Measurements from ENCODE around the gene ASGR2. TPM values are rescaled to one million over a fixed set of nuclear protein-coding genes. Genes with fewer than 3 reads are reported as not detected.

Gene ASGR2
- total and polyA plus RNA-seq, 2 of the 13 experiments (the other 11 are each of a cell fraction or from before 2014, with no cell fraction given) = 320 to 754 TPM

DNA sequence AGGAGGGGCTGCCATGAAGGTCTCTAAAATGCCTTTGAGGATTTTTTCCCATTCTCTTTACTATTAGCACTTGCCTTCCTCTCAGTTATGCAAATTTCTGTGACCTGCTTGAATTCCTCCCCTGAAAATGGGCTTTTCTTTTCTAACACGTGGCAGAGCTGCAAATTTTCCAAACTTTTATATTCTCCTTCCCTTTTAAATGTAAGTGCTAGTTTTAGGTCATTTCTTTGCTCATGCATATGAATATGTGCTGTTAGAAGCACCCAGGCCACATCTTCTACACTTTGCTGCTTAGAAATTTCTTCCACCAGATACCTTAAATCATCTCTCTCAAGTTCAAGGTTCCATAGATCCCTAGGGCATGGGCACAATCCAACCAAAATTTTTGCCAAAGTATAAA is 46.4 kb downstream of the ASGR2 start:
- BruUV-seq (replicated peaks) = no TSS peak
- intact Hi-C loops (cut with micrococcal nuclease; ENCODE audit: unreplicated experiment) = no loop called here
- peaks cover 11% of the 10 kb centered on the region for H3K9me3 ChIP-seq (ENCODE audit: low read length)
- FAIRE-seq (no peak), DNase-seq (ENCODE audit: low spot score) (no peak), ATAC-seq (no peak)
- WGBS (ENCODE audit: low lambda C conversion rate) = 0% methylated on average over 1 of the region's 1 CpG
- no peaks in the 10 kb centered on the region for H3K36me3 ChIP-seq (replicated peaks in 1 of 2; ENCODE audit: control insufficient read depth in 1 of 2, insufficient read depth in 2 of 2, low read length in 2 of 2)
- CTCF ChIA-PET (ENCODE audit: low intra/inter-chr PET ratio, low total read pairs) = no interaction called here
- no peaks in the 10 kb centered on the region for H3K4me1 ChIP-seq (ENCODE audit: insufficient read depth, low read length)
- H3K27me3 ChIP-seq (ENCODE audit: control insufficient read depth in 1 of 2, insufficient read depth in 2 of 2, low read length in 2 of 2) = peaks cover 0 to 9% of the 10 kb centered on the region in 2 experiments; a peak in 1 of 5 replicates
- no peak overlapping the region for H3K27ac ChIP-seq (ENCODE audit: extremely low read length, insufficient read depth, low read length)
- H2AFZ ChIP-seq (ENCODE audit: low read length) = no peak overlapping the region
- no peaks in the 10 kb centered on the region for H4K20me1 ChIP-seq (ENCODE audit: insufficient read depth, low read length)
- H3K9ac ChIP-seq (ENCODE audit: insufficient read depth, low read depth, low read length) = no peak overlapping the region
- no peak overlapping the region for H3K4me2 ChIP-seq (ENCODE audit: low read depth, low read length)
- no peaks in the 10 kb centered on the region for H3K79me2 ChIP-seq (ENCODE audit: insufficient read depth, low read length)
- POLR2A ChIA-PET = no interaction called here
- in situ Hi-C loops (cut with HindIII; ENCODE audit: extremely low pct_ligation_motif_present, low pct_unique_long_range_greater_than_20kb) = no loop called here
- H3K4me3 ChIP-seq (replicated peaks in 1 of 3; ENCODE audit: insufficient read depth in 1 of 3, low read depth in 2 of 3, low read length in 3 of 3) = no peak overlapping the region
- TF ChIP-seq, protein P1, sequence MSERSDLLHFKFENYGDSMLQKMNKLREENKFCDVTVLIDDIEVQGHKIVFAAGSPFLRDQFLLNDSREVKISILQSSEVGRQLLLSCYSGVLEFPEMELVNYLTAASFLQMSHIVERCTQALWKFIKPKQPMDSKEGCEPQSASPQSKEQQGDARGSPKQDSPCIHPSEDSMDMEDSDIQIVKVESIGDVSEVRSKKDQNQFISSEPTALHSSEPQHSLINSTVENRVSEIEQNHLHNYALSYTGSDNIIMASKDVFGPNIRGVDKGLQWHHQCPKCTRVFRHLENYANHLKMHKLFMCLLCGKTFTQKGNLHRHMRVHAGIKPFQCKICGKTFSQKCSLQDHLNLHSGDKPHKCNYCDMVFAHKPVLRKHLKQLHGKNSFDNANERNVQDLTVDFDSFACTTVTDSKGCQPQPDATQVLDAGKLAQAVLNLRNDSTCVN (CRISPR knock-in tag; IDR thresholded peaks at IDR 0.05; ENCODE audit: borderline replicate concordance) = no peak
- TF ChIP-seq ZNF841 (CRISPR knock-in tag; IDR thresholded peaks at IDR 0.05; ENCODE audit: borderline replicate concordance) = peak; percentile 96; the same call in 1 of the 2 replicates
- no peak for TF ChIP-seq ZMYM2 (CRISPR knock-in tag; IDR thresholded peaks at IDR 0.05)
- TF ChIP-seq ATF7-NPFF (CRISPR knock-in tag; IDR thresholded peaks at IDR 0.05; ENCODE audit: low read depth) = no peak
- TF ChIP-seq E2F1 (CRISPR knock-in tag; IDR thresholded peaks at IDR 0.05) = no peak

DNA sequence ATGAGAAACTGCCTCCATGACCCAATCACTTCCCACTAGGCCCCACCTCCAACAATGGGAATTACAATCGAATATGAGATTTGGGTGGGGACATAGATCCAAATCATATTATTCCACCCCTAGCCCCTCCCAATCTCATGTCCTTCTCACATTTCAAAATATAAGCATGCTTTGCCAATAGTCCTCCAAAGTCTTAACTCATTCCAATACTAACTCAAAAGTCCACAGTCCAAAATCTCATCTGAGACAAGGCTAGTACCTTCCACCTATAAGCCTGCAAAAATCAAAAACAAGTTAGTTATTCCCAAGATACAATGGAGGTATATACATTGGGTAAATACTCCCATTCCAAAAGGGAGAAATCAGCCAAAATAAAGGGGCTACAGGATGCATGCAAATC is 47.4 kb downstream of the ASGR2 start:
- ChIA-PET CTCF (ENCODE audit: low intra/inter-chr PET ratio, low total read pairs) (no interaction called here), POLR2A (no interaction called here)
- DNase-seq (ENCODE audit: low spot score) (no peak), ATAC-seq (no peak), FAIRE-seq (no peak)
- in situ Hi-C loops (cut with HindIII; ENCODE audit: extremely low pct_ligation_motif_present, low pct_unique_long_range_greater_than_20kb) = no loop called here
- no peak overlapping the region for H3K27ac ChIP-seq (ENCODE audit: extremely low read length, insufficient read depth, low read length)
- H4K20me1 ChIP-seq (ENCODE audit: insufficient read depth, low read length) = no peaks in the 10 kb centered on the region
- no peaks in the 10 kb centered on the region for H3K4me1 ChIP-seq (ENCODE audit: insufficient read depth, low read length)
- 0% methylated on average over 1 of the region's 1 CpG for WGBS (ENCODE audit: low lambda C conversion rate)
- intact Hi-C loops (cut with micrococcal nuclease; ENCODE audit: unreplicated experiment) = no loop called here
- no TSS peak for BruUV-seq (replicated peaks)
- H3K9me3 ChIP-seq (ENCODE audit: low read length) = peaks cover 11% of the 10 kb centered on the region
- H3K79me2 ChIP-seq (ENCODE audit: insufficient read depth, low read length) = no peaks in the 10 kb centered on the region
- no peak overlapping the region for H2AFZ ChIP-seq (ENCODE audit: low read length)
- no peak overlapping the region for H3K4me3 ChIP-seq (replicated peaks in 1 of 3; ENCODE audit: insufficient read depth in 1 of 3, low read depth in 2 of 3, low read length in 3 of 3)
- 0 out of 5 replicates have a peak, but pooled peaks cover 0 to 9% of the 10 kb centered on the region in 2 experiments for H3K27me3 ChIP-seq (ENCODE audit: control insufficient read depth in 1 of 2, insufficient read depth in 2 of 2, low read length in 2 of 2)
- H3K4me2 ChIP-seq (ENCODE audit: low read depth, low read length) = no peak overlapping the region
- no peak overlapping the region for H3K9ac ChIP-seq (ENCODE audit: insufficient read depth, low read depth, low read length)
- no peaks in the 10 kb centered on the region for H3K36me3 ChIP-seq (replicated peaks in 1 of 2; ENCODE audit: control insufficient read depth in 1 of 2, insufficient read depth in 2 of 2, low read length in 2 of 2)
- no peak for TF ChIP-seq MAFG (CRISPR knock-in tag; IDR thresholded peaks at IDR 0.05)
- TF ChIP-seq, protein P2, sequence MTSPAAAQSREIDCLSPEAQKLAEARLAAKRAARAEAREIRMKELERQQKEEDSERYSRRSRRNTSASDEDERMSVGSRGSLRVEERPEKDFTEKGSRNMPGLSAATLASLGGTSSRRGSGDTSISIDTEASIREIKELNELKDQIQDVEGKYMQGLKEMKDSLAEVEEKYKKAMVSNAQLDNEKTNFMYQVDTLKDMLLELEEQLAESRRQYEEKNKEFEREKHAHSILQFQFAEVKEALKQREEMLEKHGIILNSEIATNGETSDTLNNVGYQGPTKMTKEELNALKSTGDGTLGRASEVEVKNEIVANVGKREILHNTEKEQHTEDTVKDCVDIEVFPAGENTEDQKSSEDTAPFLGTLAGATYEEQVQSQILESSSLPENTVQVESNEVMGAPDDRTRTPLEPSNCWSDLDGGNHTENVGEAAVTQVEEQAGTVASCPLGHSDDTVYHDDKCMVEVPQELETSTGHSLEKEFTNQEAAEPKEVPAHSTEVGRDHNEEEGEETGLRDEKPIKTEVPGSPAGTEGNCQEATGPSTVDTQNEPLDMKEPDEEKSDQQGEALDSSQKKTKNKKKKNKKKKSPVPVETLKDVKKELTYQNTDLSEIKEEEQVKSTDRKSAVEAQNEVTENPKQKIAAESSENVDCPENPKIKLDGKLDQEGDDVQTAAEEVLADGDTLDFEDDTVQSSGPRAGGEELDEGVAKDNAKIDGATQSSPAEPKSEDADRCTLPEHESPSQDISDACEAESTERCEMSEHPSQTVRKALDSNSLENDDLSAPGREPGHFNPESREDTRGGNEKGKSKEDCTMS (CRISPR knock-in tag; conservative IDR thresholded peaks at IDR 0.05) = no peak
- TF ChIP-seq ZNF768 (CRISPR knock-in tag; IDR thresholded peaks at IDR 0.05) = no peak
- TF ChIP-seq YEATS2 (CRISPR knock-in tag; IDR thresholded peaks at IDR 0.05; ENCODE audit: borderline replicate concordance) = no peak
- TF ChIP-seq TMF1 (CRISPR knock-in tag; IDR thresholded peaks at IDR 0.05; ENCODE audit: low read depth) = no peak
- TF ChIP-seq EHMT2 (IDR thresholded peaks at IDR 0.05; ENCODE audit: borderline replicate concordance, low read depth, low read length) = no peak
- TF ChIP-seq SP140L (CRISPR knock-in tag; IDR thresholded peaks at IDR 0.05; ENCODE audit: borderline replicate concordance) = no peak
- no peak for TF ChIP-seq HOMEZ (CRISPR knock-in tag; IDR thresholded peaks at IDR 0.05; ENCODE audit: low read depth)
